Nephron progenitor cell (in vitro differentiated cells): ENCODE results near the gene PHYH.
"Not testable (repeated sequence)": the region's sequence is repeated elsewhere in the genome, so short reads cannot be mapped to it uniquely, and the experiment has no call there.

Experiments used
- DNase-seq: peaks from one replicate; pipeline ENCODE4 v3.0.0; 2021
- H3K27ac Mint-ChIP-seq: 2 replicates; pipeline ENCODE4 v1.8.0; 2021; ENCODE audit warnings: mild to moderate bottlenecking, moderate library complexity, mixed read lengths
- H3K27me3 Mint-ChIP-seq: 2 replicates; pipeline ENCODE4 v1.8.0; 2021; ENCODE audit warnings: mild to moderate bottlenecking, low read depth, mixed read lengths; ENCODE audit not compliant: poor library complexity
- H3K36me3 Mint-ChIP-seq: 2 replicates; pipeline ENCODE4 v1.8.0; 2021; ENCODE audit warnings: low read depth, mixed read lengths
- H3K4me1 Mint-ChIP-seq: 2 replicates; pipeline ENCODE4 v1.8.0; 2021; ENCODE audit warnings: mixed read lengths
- H3K4me3 Mint-ChIP-seq: 2 replicates; pipeline ENCODE4 v1.8.0; 2021; ENCODE audit warnings: mild to moderate bottlenecking, moderate library complexity, mixed read lengths
- H3K9me3 Mint-ChIP-seq: 2 replicates; pipeline ENCODE4 v1.8.0; 2021; ENCODE audit warnings: mild to moderate bottlenecking, moderate library complexity, mixed read lengths
- TF ChIP-seq, protein P1 (sequence below): fragments of 200-600 bp; sonication (generic); IDR thresholded peaks from 2 replicates; pipeline ENCODE4 v1.5.0; 2021; ENCODE audit warnings: antibody characterized with exemption

Gene PHYH

DNA sequence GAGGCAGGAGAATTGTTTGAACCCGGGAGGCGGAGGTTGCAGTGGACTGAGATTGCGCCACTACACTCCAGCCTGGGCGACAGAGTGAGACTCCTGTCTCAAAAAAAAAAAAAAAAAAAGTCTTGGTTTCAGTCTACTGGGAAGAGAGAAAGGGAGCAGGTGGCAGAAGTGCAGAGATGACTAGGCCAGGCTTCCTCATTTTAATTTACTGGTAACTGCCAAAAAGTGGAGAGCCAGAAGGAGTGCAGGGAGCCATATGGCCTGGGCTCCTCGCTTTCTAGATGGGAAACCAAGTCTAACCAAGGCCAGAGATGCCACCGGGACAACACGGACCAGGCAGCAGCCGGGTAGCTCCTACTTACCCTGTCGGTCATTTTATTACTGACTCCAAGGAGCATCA is 36.0 kb upstream of the PHYH start:
- no peaks in the 10 kb centered on the region for H3K27me3 Mint-ChIP-seq
- H3K36me3 Mint-ChIP-seq: peaks cover 82% of the 10 kb centered on the region
- DNase-seq: no peak

DNA sequence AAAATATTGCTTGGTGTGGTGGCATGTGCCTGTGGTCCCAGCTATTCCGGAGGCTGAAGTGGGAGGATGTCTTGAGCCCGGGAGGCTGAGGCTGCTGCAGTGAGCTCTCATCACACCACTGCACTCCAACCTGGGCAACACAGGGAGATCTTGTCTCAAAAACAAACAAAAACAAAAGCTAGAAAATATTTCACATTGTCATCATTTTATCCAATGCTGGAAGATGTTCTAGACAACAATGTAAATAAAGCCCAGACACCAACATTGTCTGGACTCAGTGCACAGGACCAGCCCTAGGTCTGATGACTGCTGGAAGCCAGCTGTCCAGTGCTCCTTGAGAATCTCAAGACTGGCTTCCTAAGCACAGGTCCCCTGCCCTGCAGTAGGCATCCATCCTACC is 34.7 kb upstream of the PHYH start:
- TF ChIP-seq, protein P1, sequence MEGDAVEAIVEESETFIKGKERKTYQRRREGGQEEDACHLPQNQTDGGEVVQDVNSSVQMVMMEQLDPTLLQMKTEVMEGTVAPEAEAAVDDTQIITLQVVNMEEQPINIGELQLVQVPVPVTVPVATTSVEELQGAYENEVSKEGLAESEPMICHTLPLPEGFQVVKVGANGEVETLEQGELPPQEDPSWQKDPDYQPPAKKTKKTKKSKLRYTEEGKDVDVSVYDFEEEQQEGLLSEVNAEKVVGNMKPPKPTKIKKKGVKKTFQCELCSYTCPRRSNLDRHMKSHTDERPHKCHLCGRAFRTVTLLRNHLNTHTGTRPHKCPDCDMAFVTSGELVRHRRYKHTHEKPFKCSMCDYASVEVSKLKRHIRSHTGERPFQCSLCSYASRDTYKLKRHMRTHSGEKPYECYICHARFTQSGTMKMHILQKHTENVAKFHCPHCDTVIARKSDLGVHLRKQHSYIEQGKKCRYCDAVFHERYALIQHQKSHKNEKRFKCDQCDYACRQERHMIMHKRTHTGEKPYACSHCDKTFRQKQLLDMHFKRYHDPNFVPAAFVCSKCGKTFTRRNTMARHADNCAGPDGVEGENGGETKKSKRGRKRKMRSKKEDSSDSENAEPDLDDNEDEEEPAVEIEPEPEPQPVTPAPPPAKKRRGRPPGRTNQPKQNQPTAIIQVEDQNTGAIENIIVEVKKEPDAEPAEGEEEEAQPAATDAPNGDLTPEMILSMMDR: no peak
- Mint-ChIP-seq H3K27ac (peak overlapping the region; percentile 25), H3K9me3 (no peaks in the 10 kb centered on the region), H3K4me1 (peaks cover 4% of the 10 kb centered on the region), H3K27me3 (no peaks in the 10 kb centered on the region), H3K4me3 (no peak overlapping the region), H3K36me3 (peaks cover 85% of the 10 kb centered on the region)
- DNase-seq: no peak

More for the DNA sequence above, 36.0 kb upstream of the PHYH start:
- no peaks in the 10 kb centered on the region for H3K9me3 Mint-ChIP-seq
- TF ChIP-seq, protein P1: no peak
- no peak overlapping the region for H3K4me3 Mint-ChIP-seq
- H3K4me1 Mint-ChIP-seq: peaks cover 9% of the 10 kb centered on the region
- no peak overlapping the region for H3K27ac Mint-ChIP-seq

DNA sequence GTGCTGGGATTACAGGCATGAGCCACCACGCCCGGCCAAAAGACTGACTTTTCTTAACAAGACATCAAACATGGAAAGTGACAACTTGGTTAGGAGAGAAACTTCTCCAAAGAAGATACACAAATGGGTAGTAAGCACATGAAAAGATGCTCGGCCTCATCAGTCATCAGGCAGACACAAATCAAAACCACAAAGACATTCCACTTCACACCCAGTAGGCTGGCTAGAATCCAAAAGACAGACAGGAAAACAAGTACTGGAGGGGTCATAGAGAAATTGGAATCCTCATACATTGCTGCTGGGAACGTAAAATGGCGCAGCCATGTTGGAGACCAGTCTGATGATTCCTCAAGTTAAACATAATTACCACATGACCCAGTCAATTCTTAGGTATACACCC is 31.8 kb upstream of the PHYH start:
- peaks cover 15% of the 10 kb centered on the region for H3K4me1 Mint-ChIP-seq
- no peak for DNase-seq
- TF ChIP-seq, protein P1: no peak
- no peak overlapping the region for H3K27ac Mint-ChIP-seq
- H3K36me3 Mint-ChIP-seq: peaks cover 85% of the 10 kb centered on the region
- no peaks in the 10 kb centered on the region for H3K9me3 Mint-ChIP-seq
- H3K4me3 Mint-ChIP-seq: no peak overlapping the region
- H3K27me3 Mint-ChIP-seq: no peaks in the 10 kb centered on the region

DNA sequence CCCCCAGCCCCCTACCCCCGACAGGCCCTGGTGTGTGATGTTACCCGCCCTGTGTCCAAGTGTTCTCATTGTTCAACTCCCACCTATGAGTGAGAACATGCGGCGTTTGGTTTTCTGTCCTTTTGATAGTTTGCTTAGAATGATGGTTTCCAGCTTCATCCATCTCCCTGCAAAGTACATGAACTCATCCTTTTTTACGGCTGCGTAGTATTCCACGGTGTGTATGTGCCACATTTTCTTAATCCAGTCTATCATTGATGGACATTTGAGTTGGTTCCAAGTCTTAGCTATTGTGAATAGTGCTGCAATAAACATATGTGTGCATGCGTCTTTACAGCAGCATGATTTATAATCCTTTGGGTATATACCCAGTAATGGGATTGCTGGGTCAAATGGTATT is 31.1 kb upstream of the PHYH start:
- not testable (repeated sequence) for H3K27me3 Mint-ChIP-seq

DNA sequence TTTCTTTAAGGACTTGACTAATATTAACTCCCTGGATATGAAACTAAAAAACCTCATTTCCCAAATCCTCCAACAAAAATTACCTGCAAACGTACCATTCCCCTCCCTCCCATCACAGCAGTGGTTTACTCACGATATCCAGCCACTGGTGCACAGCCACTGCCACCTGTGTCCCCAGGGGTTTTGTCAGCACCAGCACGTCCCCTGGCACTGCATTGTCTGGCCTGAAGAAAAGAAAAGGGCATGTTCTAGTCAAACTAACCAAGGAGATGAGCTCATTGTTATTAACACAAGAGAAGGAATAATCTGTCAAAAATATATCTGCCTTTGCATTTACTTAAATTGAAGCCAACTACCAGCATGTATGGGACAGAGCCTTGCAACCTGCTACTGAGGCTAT is 29.7 kb upstream of the PHYH start:
- no peak overlapping the region for H3K4me3 Mint-ChIP-seq
- H3K36me3 Mint-ChIP-seq: peaks cover 89% of the 10 kb centered on the region
- TF ChIP-seq, protein P1: no peak
- DNase-seq: no peak
- no peaks in the 10 kb centered on the region for H3K9me3 Mint-ChIP-seq
- peak overlapping the region; percentile 79 for H3K27ac Mint-ChIP-seq
- peaks cover 15% of the 10 kb centered on the region for H3K4me1 Mint-ChIP-seq
- no peaks in the 10 kb centered on the region for H3K27me3 Mint-ChIP-seq

More for the DNA sequence above, 31.1 kb upstream of the PHYH start:
- not testable (repeated sequence) for H3K4me3 Mint-ChIP-seq, DNase-seq, H3K9me3 Mint-ChIP-seq
- Mint-ChIP-seq H3K36me3 (peaks cover 85% of the 10 kb centered on the region), H3K4me1 (peaks cover 15% of the 10 kb centered on the region), H3K27ac (peak overlapping the region; percentile 76)

DNA sequence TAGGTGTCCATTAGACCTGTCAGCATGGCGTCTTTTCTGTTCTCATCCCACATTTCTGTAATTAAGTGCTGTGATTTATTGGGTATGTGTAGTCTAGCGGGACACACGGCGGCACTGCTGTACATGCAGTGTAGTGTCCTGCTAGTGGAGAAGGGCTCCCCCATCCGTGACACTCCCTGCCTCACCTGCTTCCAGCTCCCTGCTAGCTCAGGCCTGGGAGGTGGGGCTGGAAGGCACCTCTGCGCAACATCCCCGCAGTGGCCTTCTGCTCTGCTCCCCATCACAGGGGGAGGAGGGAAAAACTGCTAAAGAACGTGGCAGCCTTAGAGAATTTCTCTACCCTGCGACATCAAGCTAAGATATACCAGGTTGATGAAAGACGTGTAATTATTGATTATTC is 28.7 kb upstream of the PHYH start:
- peaks cover 92% of the 10 kb centered on the region for H3K36me3 Mint-ChIP-seq
- H3K4me3 Mint-ChIP-seq: no peak overlapping the region
- no peaks in the 10 kb centered on the region for H3K9me3 Mint-ChIP-seq
- peaks cover 15% of the 10 kb centered on the region for H3K4me1 Mint-ChIP-seq
- peak overlapping the region; percentile 33 for H3K27ac Mint-ChIP-seq
- H3K27me3 Mint-ChIP-seq: no peaks in the 10 kb centered on the region
- TF ChIP-seq, protein P1: no peak
- DNase-seq: no peak
